Tibial artery (tissue), 4 donors: ENCODE data around the gene NIPAL4.

ENCODE experiments used
- DNase-seq, 2 donors: peaks; one replicate each; pipeline ENCODE4 v3.0.0-alpha.2; 2019
- H3K27ac ChIP-seq, 2 donors: fragments of 200-600 bp; sonication (generic) in 1 of 2; 1 replicate in 1 of 2; 2 replicates in 1 of 2; pipeline ENCODE4 v1.5.1; 2018 to 2019; ENCODE audit warnings: mild to moderate bottlenecking in 1 of 2
- H3K27me3 ChIP-seq, 2 donors: fragments of 200-600 bp; sonication (generic) in 1 of 2; one replicate each; pipeline versions ENCODE4 v1.5.1 to v1.6.0; 2016 to 2019
- H3K36me3 ChIP-seq, 3 donors: fragments of 200-600 bp; sonication (generic) in 2 of 3; one replicate each; pipeline ENCODE4 v1.5.1; 2016 to 2019; ENCODE audit warnings: mild to moderate bottlenecking in 2 of 3
- H3K4me1 ChIP-seq, 4 donors: fragments of 200-600 bp; sonication (generic) in 2 of 4; 1 replicate in 3 of 4; 2 replicates in 1 of 4; pipeline ENCODE4 v1.5.1; 2016 to 2019
- H3K4me3 ChIP-seq, 2 donors: fragments of 200-600 bp; sonication (generic) in 1 of 2; 1 replicate in 1 of 2; 2 replicates in 1 of 2; pipeline ENCODE4 v1.5.1; 2018 to 2019; ENCODE audit warnings: mild to moderate bottlenecking in 2 of 2
- H3K9me3 ChIP-seq, 3 donors: fragments of 200-600 bp; sonication (generic) in 1 of 3; one replicate each; pipeline ENCODE4 v1.5.1; 2016 to 2019
- CTCF ChIP-seq, 2 experiments: fragments of 200-600 bp in 1 of 2; fragments of 450-650 bp in 1 of 2; IDR thresholded peaks; one replicate each; pipeline ENCODE4 v1.5.1; 2017 to 2019; ENCODE audit warnings: antibody characterized with exemption in 2 of 2, mild to moderate bottlenecking in 1 of 2, moderate library complexity in 1 of 2
- intact Hi-C: fragments of 100-400 bp; cut with DNase I; formaldehyde crosslinking; loops from one replicate; pipeline ENCODE4 v1.15.0; 2023; ENCODE audit warnings: low total_unique reads

NIPAL4 gene

GRCh38 chr5:157496864-157497263 lies 36.9 kb downstream of the NIPAL4 start:
- Histone ChIP-seq H3K4me1 (peaks cover 0 to 7% (median 0%) of the 10 kb centered on the region in 4 donors), H3K27me3 (no peaks in the 10 kb centered on the region), H3K9me3 (no peaks in the 10 kb centered on the region), H3K27ac (no peak overlapping the region), H3K36me3 (peaks cover 15 to 32% (median 30%) of the 10 kb centered on the region in 3 donors), H3K4me3 (no peak overlapping the region)
- intact Hi-C loops: no loop called here
- no peak for TF ChIP-seq CTCF (IDR thresholded peaks at IDR 0.05)
- DNase-seq: no peak

GRCh38 chr5:157497875-157498611 lies 38.0 kb downstream of the NIPAL4 start:
- no peak for DNase-seq
- H3K9me3 ChIP-seq: no peaks in the 10 kb centered on the region
- no peak overlapping the region for H3K27ac ChIP-seq
- no peak for TF ChIP-seq CTCF (IDR thresholded peaks at IDR 0.05)
- intact Hi-C loops: no loop called here
- H3K36me3 ChIP-seq: peaks cover 15 to 31% (median 28%) of the 10 kb centered on the region in 3 donors
- no peak overlapping the region for H3K4me3 ChIP-seq
- H3K4me1 ChIP-seq: peaks cover 0 to 7% (median 0%) of the 10 kb centered on the region in 4 donors
- no peaks in the 10 kb centered on the region for H3K27me3 ChIP-seq

GRCh38 chr5:157502143-157502647 lies 42.2 kb downstream of the NIPAL4 start:
- Histone ChIP-seq H3K27ac (no peak overlapping the region), H3K4me3 (no peak overlapping the region), H3K27me3 (no peaks in the 10 kb centered on the region), H3K4me1 (peaks cover 0 to 7% (median 0%) of the 10 kb centered on the region in 4 donors), H3K9me3 (no peaks in the 10 kb centered on the region), H3K36me3 (peaks cover 20 to 42% (median 38%) of the 10 kb centered on the region in 3 donors)
- intact Hi-C loops: no loop called here
- TF ChIP-seq CTCF (IDR thresholded peaks at IDR 0.05): no peak
- no peak for DNase-seq

GRCh38 chr5:157504053-157504452 lies 44.0 kb downstream of the NIPAL4 start:
- intact Hi-C loops: no loop called here
- no peaks in the 10 kb centered on the region for H3K27me3 ChIP-seq
- H3K27ac ChIP-seq: no peak overlapping the region
- no peak for TF ChIP-seq CTCF (IDR thresholded peaks at IDR 0.05)
- peaks cover 20 to 47% (median 43%) of the 10 kb centered on the region in 3 donors for H3K36me3 ChIP-seq
- H3K4me3 ChIP-seq: no peak overlapping the region
- no peak for DNase-seq
- no peaks in the 10 kb centered on the region for H3K4me1 ChIP-seq
- no peaks in the 10 kb centered on the region for H3K9me3 ChIP-seq

GRCh38 chr5:157505496-157505895 lies 45.5 kb downstream of the NIPAL4 start:
- TF ChIP-seq CTCF (IDR thresholded peaks at IDR 0.05): no peak
- DNase-seq: no peak
- no peak overlapping the region for H3K4me3 ChIP-seq
- H3K36me3 ChIP-seq: peaks cover 20 to 43% (median 43%) of the 10 kb centered on the region in 3 donors
- H3K27ac ChIP-seq: no peak overlapping the region
- H3K9me3 ChIP-seq: no peaks in the 10 kb centered on the region
- intact Hi-C loops: loop anchor here (5.0 kb wide), 1 partner anchor 72 kb away; the partner anchor contains the start of gene ADAM19
- H3K27me3 ChIP-seq: no peaks in the 10 kb centered on the region
- no peaks in the 10 kb centered on the region for H3K4me1 ChIP-seq
